NCI-H1048 (cell line): Measurements from ENCODE around the gene GLYATL2.

Experiments
- DNase-seq: peaks from one replicate; lab custom pipeline; 2025; lab: John Stamatoyannopoulos, UW

GLYATL2 gene

DNA sequence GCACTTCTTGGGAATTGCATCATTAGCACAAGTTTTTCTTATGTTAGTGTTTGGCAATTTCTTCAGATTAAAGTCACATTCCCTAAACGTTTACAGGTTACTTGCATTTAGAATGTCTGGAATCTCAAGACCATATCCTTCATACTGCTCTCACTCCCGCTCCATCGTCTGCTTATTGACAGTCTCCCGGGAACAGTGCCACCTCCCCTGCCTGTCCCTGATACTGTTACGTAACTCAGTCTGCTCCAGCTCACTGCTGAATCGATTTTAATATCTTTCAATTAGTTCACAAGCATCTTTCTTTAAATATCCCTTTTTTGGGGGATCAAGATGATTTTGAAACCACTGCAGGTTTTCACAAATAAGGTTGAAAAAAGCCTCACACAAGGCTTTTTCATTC is 48.2 kb downstream of the GLYATL2 start:
- DNase-seq = no peak

DNA sequence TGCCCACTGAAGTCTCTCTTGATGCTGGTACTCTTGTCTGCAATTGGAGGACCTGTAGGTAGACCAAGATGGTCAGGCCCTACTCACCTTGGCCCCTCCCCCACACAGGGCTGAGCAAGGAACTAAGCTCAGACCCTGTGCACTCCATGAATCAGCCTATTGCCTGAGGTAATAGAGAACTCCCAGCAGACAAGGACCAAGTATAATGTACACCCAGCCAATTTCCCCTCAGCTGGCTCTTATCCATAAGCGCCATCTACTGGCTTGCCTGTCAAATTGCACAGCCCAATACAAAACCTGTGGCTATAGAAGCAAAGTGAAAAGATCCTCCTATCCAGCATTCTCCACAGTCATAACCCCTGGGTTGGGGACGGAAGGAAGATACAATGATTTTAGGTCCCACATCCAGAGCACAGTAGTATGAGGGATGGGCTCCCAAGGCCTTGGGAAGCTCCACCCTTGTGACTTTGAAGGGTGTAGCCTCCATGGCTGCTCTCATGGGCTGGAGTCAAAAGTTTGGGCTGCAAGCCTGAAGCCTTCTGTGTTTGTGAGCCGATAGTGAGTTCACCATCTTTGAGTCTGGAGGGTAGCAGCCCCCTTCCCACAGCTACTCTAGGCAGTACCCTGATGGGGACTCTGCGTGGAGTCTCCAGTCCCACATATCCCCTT is 56.0 kb downstream of the GLYATL2 start:
- peak; percentile 40 for DNase-seq

DNA sequence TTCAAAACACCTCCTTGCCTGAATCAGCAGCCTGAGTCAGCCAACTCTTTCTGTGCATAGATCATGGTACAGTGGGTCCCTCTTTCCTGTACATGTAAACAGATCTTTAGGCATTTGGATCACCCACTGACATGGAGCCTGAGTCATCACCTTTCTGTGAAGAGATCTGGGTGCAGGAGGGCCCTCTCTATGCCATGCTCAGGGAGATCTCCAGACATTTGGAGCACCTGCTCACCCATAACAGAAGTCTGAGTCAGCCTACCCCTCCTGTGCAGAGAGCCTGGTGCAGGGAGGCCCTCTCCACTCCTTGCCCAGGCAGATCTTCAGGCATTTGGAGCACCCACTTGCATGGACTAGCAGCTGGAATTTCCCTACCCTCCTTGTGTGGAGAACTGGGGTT is 56.6 kb downstream of the GLYATL2 start:
- no peak for DNase-seq

DNA sequence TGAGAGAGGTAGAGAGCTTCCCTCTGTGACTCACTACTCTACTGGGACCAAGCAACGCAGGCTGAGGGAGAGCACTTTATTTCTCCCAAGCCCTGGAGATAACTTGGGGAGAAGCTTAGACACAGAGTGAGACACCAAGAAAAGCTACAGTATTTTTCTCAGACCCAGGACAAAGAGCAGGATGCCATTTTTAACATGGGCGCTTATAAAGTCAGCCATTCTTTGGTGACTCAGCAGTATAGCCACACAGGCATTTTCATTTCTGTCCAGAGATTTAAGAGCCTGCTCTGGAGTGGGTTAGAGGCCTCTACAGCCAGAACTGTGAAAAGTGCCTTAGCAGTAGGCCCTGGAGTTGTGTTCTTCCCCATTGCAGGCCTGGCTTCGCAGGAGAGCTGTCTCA is 57.8 kb downstream of the GLYATL2 start:
- DNase-seq = no peak

DNA sequence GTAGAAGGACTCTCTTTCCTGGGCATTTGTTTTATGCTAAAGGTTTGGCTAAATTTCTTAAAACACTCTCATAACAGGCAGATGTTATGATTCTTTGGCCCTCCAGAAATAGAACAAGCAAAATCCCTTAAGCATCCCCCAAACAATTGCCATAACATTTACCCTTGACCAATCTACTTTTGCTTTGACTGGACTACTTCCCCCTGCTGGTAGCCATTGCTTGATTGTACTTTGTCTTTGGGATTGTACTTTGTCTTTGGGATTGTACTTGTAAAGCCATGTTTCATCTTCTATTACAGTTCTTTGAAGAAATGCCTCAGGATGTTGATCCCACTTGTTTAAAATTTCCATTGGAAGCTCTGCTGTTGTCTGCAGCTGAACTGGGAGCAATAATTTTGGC is 59.5 kb downstream of the GLYATL2 start:
- DNase-seq = no peak
